B cell (primary cell): ENCODE measurements around the gene OR6S1. TPM values are rescaled to one million over a fixed set of nuclear protein-coding genes. Genes with fewer than 3 reads are reported as not detected.

Source experiments
- ATAC-seq: fragments of 200-7000 bp; cut with Tn5 transposase; one replicate; pipeline ENCODE4 v1.10.0; 2021; ENCODE audit warnings: low read depth, mild to moderate bottlenecking, moderate number of reproducible peaks, moderate library complexity
- CTCF ChIA-PET: fragments of 350-600 bp; sonication (Branson Sonifier 250); formaldehyde crosslinking; loops from one replicate; lab custom pipeline; 2021; ENCODE audit warnings: antibody characterized with exemption, inconsistent platforms; lab: Charles Lee
- POLR2A ChIA-PET: fragments of 350-600 bp; sonication (Branson Sonifier 250); formaldehyde crosslinking; loops from one replicate; lab custom pipeline; 2021; ENCODE audit warnings: antibody characterized with exemption; lab: Charles Lee
- DNase-seq: peaks from one replicate; pipeline ENCODE4 v3.0.0; 2013
- H2AFZ ChIP-seq: 2 replicates; pipeline ENCODE4 v1.6.1; 2012; ENCODE audit warnings: mild to moderate bottlenecking, low read depth, low read length; ENCODE audit not compliant: insufficient read depth, poor library complexity, severe bottlenecking
- H3K27ac ChIP-seq, 2 donors: 1 replicate in 1 of 2; 2 replicates in 1 of 2; pipeline ENCODE4 v1.5.1; 2012 to 2013; ENCODE audit warnings: low read length in 2 of 2, mild to moderate bottlenecking in 2 of 2, moderate library complexity in 1 of 2
- H3K27me3 ChIP-seq, 4 experiments: fragments of 200-600 bp in 1 of 4; sonication (generic) in 1 of 4; replicated peaks in 1 of 4; 1 replicate in 2 of 4; 2 replicates in 2 of 4; pipeline versions ENCODE4 v1.6.1 to v1.7.0; 2013 to 2016; ENCODE audit warnings: low read length in 3 of 4, mild to moderate bottlenecking in 2 of 4, mixed read lengths in 1 of 4, moderate library complexity in 1 of 4; ENCODE audit not compliant: insufficient read depth in 4 of 4, control insufficient read depth in 3 of 4; ENCODE audit errors: control extremely low read depth in 1 of 4
- H3K36me3 ChIP-seq, 2 experiments: replicated peaks in 1 of 2; 1 replicate in 1 of 2; 2 replicates in 1 of 2; pipeline versions ENCODE4 v1.6.1 to v1.7.1; 2013; ENCODE audit warnings: low read length in 1 of 2; ENCODE audit not compliant: insufficient read depth in 2 of 2, control insufficient read depth in 1 of 2; ENCODE audit errors: control extremely low read depth in 1 of 2, extremely low read depth in 1 of 2
- H3K4me1 ChIP-seq, 2 donors: fragments of 200-600 bp in 1 of 2; sonication (generic) in 1 of 2; 1 replicate in 1 of 2; 2 replicates in 1 of 2; pipeline versions ENCODE4 v1.5.1 to v1.6.1; 2013 to 2017; ENCODE audit warnings: low read length in 2 of 2; ENCODE audit not compliant: control insufficient read depth in 2 of 2, insufficient read depth in 2 of 2
- H3K4me2 ChIP-seq: replicated peaks from 2 replicates; pipeline ENCODE3; 2012; ENCODE audit warnings: mild to moderate bottlenecking, low read depth, low read length; ENCODE audit not compliant: poor library complexity, severe bottlenecking
- H3K4me3 ChIP-seq, 5 experiments: fragments of 200-600 bp in 1 of 5; sonication (generic) in 1 of 5; 1 replicate in 3 of 5; 2 replicates in 2 of 5; pipeline versions ENCODE4 v1.5.1 to v1.7.0; 2011 to 2016; ENCODE audit warnings: low read length in 4 of 5, mild to moderate bottlenecking in 4 of 5, low read depth in 2 of 5, control low read depth in 1 of 5, moderate library complexity in 1 of 5; ENCODE audit not compliant: insufficient read depth in 1 of 5; ENCODE audit errors: control extremely low read depth in 1 of 5, extremely low read depth in 1 of 5
- H3K79me2 ChIP-seq: fragments of 200-600 bp; sonication (generic); one replicate; pipeline ENCODE4 v1.6.0; 2016; ENCODE audit warnings: low read length; ENCODE audit not compliant: control insufficient read depth, insufficient read depth
- H3K9ac ChIP-seq: fragments of 200-600 bp; sonication (generic); 2 replicates; pipeline ENCODE4 v1.6.1; 2017; ENCODE audit warnings: mild to moderate bottlenecking, low read length, moderate library complexity
- H3K9me3 ChIP-seq, 3 donors: one replicate each; pipeline versions ENCODE4 v1.6.1 to v1.7.1; 2013; ENCODE audit warnings: low read length in 2 of 3; ENCODE audit not compliant: control insufficient read depth in 2 of 3, insufficient read depth in 1 of 3; ENCODE audit errors: control extremely low read depth in 1 of 3
- H4K20me1 ChIP-seq: 2 replicates; pipeline ENCODE4 v1.6.0; 2012; ENCODE audit warnings: mild to moderate bottlenecking, low read length; ENCODE audit not compliant: insufficient read depth, control insufficient read depth, poor library complexity, severe bottlenecking
- H3K27ac Mint-ChIP-seq: one replicate; pipeline ENCODE4 v1.8.0; 2021; ENCODE audit warnings: mixed read lengths
- H3K27me3 Mint-ChIP-seq: one replicate; pipeline ENCODE4 v1.8.0; 2021; ENCODE audit warnings: mixed read lengths
- H3K4me1 Mint-ChIP-seq: one replicate; pipeline ENCODE4 v1.8.0; 2021; ENCODE audit warnings: mixed read lengths
- H3K4me3 Mint-ChIP-seq: one replicate; pipeline ENCODE4 v1.8.0; 2021; ENCODE audit warnings: mixed read lengths
- H3K9me3 Mint-ChIP-seq: one replicate; pipeline ENCODE4 v1.8.0; 2022; ENCODE audit warnings: mixed read lengths; ENCODE audit not compliant: insufficient read depth
- CTCF ChIP-seq: fragments of 200-600 bp; IDR thresholded peaks from one replicate; pipeline ENCODE4 v1.8.0; 2022; ENCODE audit warnings: antibody characterized with exemption, mild to moderate bottlenecking
- EZH2 ChIP-seq: IDR thresholded peaks from 2 replicates; pipeline ENCODE4 v1.6.1; 2012; ENCODE audit warnings: borderline replicate concordance, low read depth, mild to moderate bottlenecking, moderate library complexity, low read length; ENCODE audit not compliant: insufficient read depth, poor library complexity, severe bottlenecking
- WGBS: methylation state at CpG from one replicate; pipeline ENCODE4 v1.1.5; 2013; ENCODE audit warnings: missing lambda C conversion rate; ENCODE audit not compliant: insufficient coverage; 5-methylcytosine and 5-hydroxymethylcytosine counted together
- intact Hi-C: fragments of 100-400 bp; cut with micrococcal nuclease; formaldehyde crosslinking; loops from one replicate; pipeline ENCODE4 v1.10.0; 2022
- polyA plus RNA-seq: library from polyadenylated mRNA; depleted of rRNA; stranded (reverse); fragments of >200 nt; gene quantifications from 2 replicates; pipeline ENCODE4 v1.2.3, GENCODE V29; 2012
- total RNA-seq, 2 donors: library from RNA; stranded (reverse); fragments of 120-200 nt in 1 of 2; gene quantifications; 1 replicate in 1 of 2; 2 replicates in 1 of 2; pipeline versions ENCODE4 v1.2.3 to v1.2.4, GENCODE V29; 2013 to 2022

Gene OR6S1
- total and polyA plus RNA-seq, 2 donors (not counting 1 experiment from before 2014, with no cell fraction given), result 0.16 TPM; not detected in 1

- Histone ChIP-seq H3K27ac (peak overlapping the region; percentile 58 to 67), H3K4me3 (peak overlapping the region; percentile 49 to 80 (median 70)), H2AFZ (peak overlapping the region; percentile 48), H3K79me2 (no peaks in the 10 kb centered on the region), H3K9ac (peak overlapping the region; percentile 78), H3K36me3 (no peaks in the 10 kb centered on the region), H3K4me2 (peak overlapping the region; percentile 77), H3K27me3 (peaks cover 0 to 6% (median 0%) of the 10 kb centered on the region in 4 experiments), H3K9me3 (no peaks in the 10 kb centered on the region), H4K20me1 (no peaks in the 10 kb centered on the region), H3K4me1 (peaks cover 42 to 48% of the 10 kb centered on the region in 2 donors)
- H3K9me3 Mint-ChIP-seq, result no peaks in the 10 kb centered on the region
- no peak overlapping the region for H3K27ac Mint-ChIP-seq
- peaks cover 5% of the 10 kb centered on the region for H3K27me3 Mint-ChIP-seq
- CTCF ChIA-PET, result interaction anchor here (0.6 to 3.2 kb wide), 16 partner anchors 8 to 357 kb away, joined by 3 to 28 read pairs (median 5); partner anchors contain the start of genes PARP2, PNP and RNASE4
- WGBS, result 0% methylated on average over 2 of the region's 17 CpGs
- DNase-seq, result no peak
- peaks cover 9% of the 10 kb centered on the region for H3K4me1 Mint-ChIP-seq
- peak overlapping the region; percentile 19 for H3K4me3 Mint-ChIP-seq
- intact Hi-C loops, result loop anchor here (5.0 to 10.0 kb wide), 3 partner anchors 168 to 491 kb away; partner anchors contain the start of genes RNASE6 and TMEM253
- POLR2A ChIA-PET, result interaction anchor here (1.9 to 2.3 kb wide), 4 partner anchors 17 to 271 kb away, joined by 4 to 30 read pairs (median 8); partner anchors contain the start of genes PARP2, RNASE4 and TEP1
- no peak for ATAC-seq
- TF ChIP-seq EZH2, result no peak
- TF ChIP-seq CTCF, result no peak
These were observed 27.3 kb downstream of the OR6S1 start for GRCh38 chr14:20614038-20614840.
